ENCODE measurements around the gene GNAQ.
"Not testable (repeated sequence)": the region's sequence is repeated elsewhere in the genome, so short reads cannot be mapped to it uniquely, and the experiment has no call there.

The GNAQ gene

GRCh38 chr9:77717608-77718297 lies 313.9 kb downstream of the GNAQ start:
- DNase-seq, result not testable (repeated sequence)

- no peak for DNase-seq
These were observed 317.5 kb downstream of the GNAQ start for GRCh38 chr9:77714077-77714549.

GRCh38 chr9:77712533-77713130 lies 319.0 kb downstream of the GNAQ start:
- no peak for DNase-seq

GRCh38 chr9:77710965-77711648 lies 320.5 kb downstream of the GNAQ start:
- DNase-seq, result no peak

GRCh38 chr9:77710316-77710715 lies 321.3 kb downstream of the GNAQ start:
- peak; percentile 10 to 26 for DNase-seq

GRCh38 chr9:77708064-77708815 lies 323.4 kb downstream of the GNAQ start:
- peak; percentile 11 to 14 for DNase-seq

- DNase-seq, result no peak
These were observed 324.1 kb downstream of the GNAQ start for GRCh38 chr9:77707383-77708063.

GRCh38 chr9:77705636-77706035 lies 326.0 kb downstream of the GNAQ start:
- DNase-seq, result peak; percentile 17 to 20

GRCh38 chr9:77702521-77703390 lies 328.9 kb downstream of the GNAQ start:
- not testable (repeated sequence) for DNase-seq

- no peak for DNase-seq
These were observed 334.2 kb downstream of the GNAQ start for GRCh38 chr9:77697238-77697984.

GRCh38 chr9:77690723-77691122 lies 340.9 kb downstream of the GNAQ start:
- not testable (repeated sequence) for DNase-seq

- not testable (repeated sequence) for DNase-seq
These were observed 341.5 kb downstream of the GNAQ start for GRCh38 chr9:77690119-77690518.

GRCh38 chr9:77687737-77688136 lies 343.9 kb downstream of the GNAQ start:
- not testable (repeated sequence) for DNase-seq

- DNase-seq, result peak; percentile 4 to 40
These were observed 351.0 kb downstream of the GNAQ start for GRCh38 chr9:77680581-77680980.

- DNase-seq, result no peak
These were observed 351.8 kb downstream of the GNAQ start for GRCh38 chr9:77679661-77680368.

- DNase-seq, result peak; percentile 86 to 87
These were observed 352.5 kb downstream of the GNAQ start for GRCh38 chr9:77679088-77679487.

GRCh38 chr9:77677957-77678535 lies 353.6 kb downstream of the GNAQ start:
- DNase-seq, result no peak

GRCh38 chr9:77677397-77677796 lies 354.2 kb downstream of the GNAQ start:
- DNase-seq, result no peak

- peak in 1 of 2 experiments; percentile 19 for DNase-seq
These were observed 357.4 kb downstream of the GNAQ start for GRCh38 chr9:77673941-77674791.

Data from AML-193 (cell line).